GDM1 (cell line): ENCODE measurements around the gene AFAP1L2.

Source experiments
- DNase-seq: peaks from one replicate; lab custom pipeline; 2025; lab: John Stamatoyannopoulos, UW

AFAP1L2 gene

GRCh38 chr10:114310346-114310745 lies 94.0 kb downstream of the AFAP1L2 start:
- DNase-seq = no peak

GRCh38 chr10:114309364-114309651 lies 95.0 kb downstream of the AFAP1L2 start:
- no peak for DNase-seq

GRCh38 chr10:114308531-114309363 lies 95.6 kb downstream of the AFAP1L2 start:
- DNase-seq = no peak

- no peak for DNase-seq
Observed at GRCh38 chr10:114307731-114308130, 96.6 kb downstream of the AFAP1L2 start.

GRCh38 chr10:114306116-114306973 lies 98.0 kb downstream of the AFAP1L2 start:
- DNase-seq = no peak

GRCh38 chr10:114305521-114305925 lies 98.8 kb downstream of the AFAP1L2 start:
- DNase-seq = no peak

- DNase-seq = peak; percentile 17
Observed at GRCh38 chr10:114304571-114305421, 99.5 kb downstream of the AFAP1L2 start.

- peak; percentile 71 for DNase-seq
Observed at GRCh38 chr10:114304017-114304570, 100.2 kb downstream of the AFAP1L2 start.

GRCh38 chr10:114303556-114303955 lies 100.7 kb downstream of the AFAP1L2 start:
- no peak for DNase-seq

- no peak for DNase-seq
Observed at GRCh38 chr10:114301951-114302710, 102.2 kb downstream of the AFAP1L2 start.

GRCh38 chr10:114301177-114301576 lies 103.1 kb downstream of the AFAP1L2 start:
- no peak for DNase-seq

GRCh38 chr10:114300036-114300645 lies 104.2 kb downstream of the AFAP1L2 start:
- DNase-seq = no peak

GRCh38 chr10:114297136-114297705 lies 107.1 kb downstream of the AFAP1L2 start:
- DNase-seq = no peak

GRCh38 chr10:114295393-114295792 lies 108.9 kb downstream of the AFAP1L2 start:
- no peak for DNase-seq

- DNase-seq = no peak
Observed at GRCh38 chr10:114294549-114294948, 109.8 kb downstream of the AFAP1L2 start.

GRCh38 chr10:114293075-114293474 lies 111.2 kb downstream of the AFAP1L2 start:
- DNase-seq = no peak

- no peak for DNase-seq
Observed at GRCh38 chr10:114291516-114291915, 112.8 kb downstream of the AFAP1L2 start.

- no peak for DNase-seq
Observed at GRCh38 chr10:114291076-114291475, 113.2 kb downstream of the AFAP1L2 start.

- no peak for DNase-seq
Observed at GRCh38 chr10:114290038-114290437, 114.3 kb downstream of the AFAP1L2 start.

GRCh38 chr10:114289096-114289436 lies 115.2 kb downstream of the AFAP1L2 start:
- DNase-seq = no peak
